ENCODE data around the gene AGBL5. TPM values are rescaled to one million over a fixed set of nuclear protein-coding genes. Genes with fewer than 3 reads are reported as not detected.

AGBL5 gene
- total and polyA plus RNA-seq, 3 donors from 2014 or later, result 227 to 784 (median 294) TPM

- H3K9me3 ChIP-seq, result no peaks in the 10 kb centered on the region
- DNase-seq, result no peak
Measured at GRCh38 chr2:27009716-27010115, 41.8 kb upstream of the AGBL5 start.

GRCh38 chr2:27010139-27010538, 41.3 kb upstream of the AGBL5 start:
- TF ChIP-seq CTCF (IDR thresholded peaks at IDR 0.05) (no peak), POLR2A (IDR thresholded peaks at IDR 0.05) (no peak)
- H3K4me1 ChIP-seq, result no peaks in the 10 kb centered on the region
- WGBS, 2 donors, result 82 to 94% methylated on average over 3 of the region's 3 CpGs
- intact Hi-C loops (cut with DNase I; ENCODE audit: low total_unique reads), result loop anchor here (5.0 kb wide), 1 partner anchor 48 kb away; no protein-coding TSS in a partner anchor
- H3K9me3 ChIP-seq, result no peaks in the 10 kb centered on the region
- H3K36me3 ChIP-seq (ENCODE audit: low read depth, missing control alignments), result no peaks in the 10 kb centered on the region
- no peak overlapping the region for H3K27ac ChIP-seq
- DNase-seq, result no peak
- no peak overlapping the region for H3K4me3 ChIP-seq
- H3K27me3 ChIP-seq, result no peaks in the 10 kb centered on the region

More at GRCh38 chr2:27009716-27010115, 41.8 kb upstream of the AGBL5 start:
- no peak overlapping the region for H3K27ac ChIP-seq
- TF ChIP-seq POLR2A (IDR thresholded peaks at IDR 0.05) (no peak), CTCF (IDR thresholded peaks at IDR 0.05) (no peak)
- no peaks in the 10 kb centered on the region for H3K4me1 ChIP-seq
- H3K4me3 ChIP-seq, result no peak overlapping the region
- H3K27me3 ChIP-seq, result no peaks in the 10 kb centered on the region
- intact Hi-C loops (cut with DNase I; ENCODE audit: low total_unique reads), result loop anchor here (5.0 kb wide), 1 partner anchor 47 kb away; no protein-coding TSS in a partner anchor
- H3K36me3 ChIP-seq (ENCODE audit: low read depth, missing control alignments), result no peaks in the 10 kb centered on the region
- 74 to 75% methylated on average over 2 of the region's 2 CpGs for WGBS, 2 donors

GRCh38 chr2:27013738-27014137, 37.7 kb upstream of the AGBL5 start:
- Histone ChIP-seq H3K27ac (no peak overlapping the region), H3K4me1 (no peaks in the 10 kb centered on the region), H3K4me3 (no peak overlapping the region), H3K36me3 (ENCODE audit: low read depth, missing control alignments) (no peaks in the 10 kb centered on the region), H3K9me3 (no peaks in the 10 kb centered on the region), H3K27me3 (no peaks in the 10 kb centered on the region)
- WGBS, 2 donors, result 81 to 99% methylated on average over 4 of the region's 4 CpGs
- DNase-seq, result no peak
- TF ChIP-seq CTCF (IDR thresholded peaks at IDR 0.05), result no peak
- intact Hi-C loops (cut with DNase I; ENCODE audit: low total_unique reads), result loop anchor here (5.0 kb wide), 1 partner anchor 51 kb away; no protein-coding TSS in a partner anchor

GRCh38 chr2:27014771-27015433, 36.6 kb upstream of the AGBL5 start:
- Histone ChIP-seq H3K4me1 (peaks cover 3% of the 10 kb centered on the region), H3K27me3 (no peaks in the 10 kb centered on the region), H3K9me3 (no peaks in the 10 kb centered on the region), H3K27ac (no peak overlapping the region), H3K4me3 (no peak overlapping the region), H3K36me3 (ENCODE audit: low read depth, missing control alignments) (no peaks in the 10 kb centered on the region)
- no peak for TF ChIP-seq CTCF (IDR thresholded peaks at IDR 0.05)
- no peak for TF ChIP-seq POLR2A (IDR thresholded peaks at IDR 0.05)
- intact Hi-C loops (cut with DNase I; ENCODE audit: low total_unique reads), result loop anchor here (5.0 kb wide), 1 partner anchor 53 kb away; no protein-coding TSS in a partner anchor
- WGBS, 2 donors, result 89% methylated on average over 8 of the region's 8 CpGs
- no peak for DNase-seq

All from testis (tissue), 3 donors.